H1 (cell line): ENCODE measurements around the gene CIAO3. TPM values are rescaled to one million over a fixed set of nuclear protein-coding genes. Genes with fewer than 3 reads are reported as not detected.

Experiments used
- ATF3 ChIP-seq: IDR thresholded peaks from 2 replicates; pipeline ENCODE4 v1.6.1; 2011; ENCODE audit warnings: low read depth, mild to moderate bottlenecking, low read length; ENCODE audit not compliant: insufficient read depth
- CTCF ChIP-seq, 3 experiments: IDR thresholded peaks; 1 replicate in 2 of 3; 2 replicates in 1 of 3; pipeline versions ENCODE4 v1.5.1 to v1.6.1; 2011; ENCODE audit warnings: low read length in 3 of 3, mild to moderate bottlenecking in 3 of 3, inconsistent platforms in 2 of 3, low read depth in 1 of 3, moderate library complexity in 1 of 3; ENCODE audit not compliant: insufficient read depth in 1 of 3; ENCODE audit errors: control extremely low read depth in 1 of 3
- E2F6 ChIP-seq: IDR thresholded peaks from 2 replicates; pipeline ENCODE4 v1.6.1; 2012; ENCODE audit warnings: inconsistent platforms
- GABPA ChIP-seq: IDR thresholded peaks from 2 replicates; pipeline ENCODE4 v1.6.1; 2011; ENCODE audit warnings: mild to moderate bottlenecking, low read length, moderate library complexity, borderline replicate concordance; ENCODE audit not compliant: insufficient read depth
- HDAC2 ChIP-seq, 2 experiments: fragments of 300-600 bp in 1 of 2; sonication (generic) in 1 of 2; IDR thresholded peaks; 2 replicates each; pipeline ENCODE4 v1.6.1; 2011 to 2012; ENCODE audit warnings: low read depth in 2 of 2, low read length in 2 of 2, mild to moderate bottlenecking in 2 of 2, moderate library complexity in 2 of 2, borderline replicate concordance in 1 of 2, inconsistent platforms in 1 of 2
- USF2 ChIP-seq: IDR thresholded peaks from 2 replicates; pipeline ENCODE4 v1.6.1; 2011; ENCODE audit warnings: low read length, improper control_type of control experiment
- polyA plus RNA-seq, 7 experiments: library from polyadenylated mRNA; depleted of rRNA in 3 of 7; stranded (reverse) in 5 of 7; unstranded in 2 of 7; fragments of >200 nt in 5 of 7; fragments of 200-250 nt in 2 of 7; gene quantifications; 1 replicate in 5 of 7; 2 replicates in 1 of 7; 4 replicates in 1 of 7; pipeline versions ENCODE4 v1.2.1 to v1.2.3, GENCODE V29; 2011 to 2013; ENCODE audit warnings: missing spikeins in 2 of 7, mixed read lengths in 2 of 7
- total RNA-seq: library from RNA; stranded (reverse); fragmentation: NEBNext Ultra II Directional; extraction: Animal tissue kit (Norgen Biotek cat#: 25700); gene quantifications from 2 replicates; pipeline ENCODE4 v1.2.1, GENCODE V29; 2021

The CIAO3 gene
- total and polyA plus RNA-seq, 2 of the 8 experiments (the other 6 are each of a cell fraction or from before 2014, with no cell fraction given) = 20.0 to 20.4 TPM

- TF ChIP-seq USF2 (no peak), ATF3 (no peak), GABPA (no peak), HDAC2 (IDR thresholded peaks at IDR 0.05; ENCODE audit: borderline replicate concordance in 1 of 2, low read depth in 2 of 2, low read length in 2 of 2) (no peak), E2F6 (no peak), CTCF (IDR thresholded peaks at IDR 0.05; ENCODE audit: control extremely low read depth in 1 of 3, insufficient read depth in 1 of 3, low read depth in 1 of 3, low read length in 3 of 3) (no peak)
Measured at GRCh38 chr16:759110-759910, 18.5 kb upstream of the CIAO3 start (continued).
